HFF-Myc (cell line): ENCODE results near the gene DNM2.

Experiments
- DNase-seq: peaks from one replicate; pipeline ENCODE4 v3.0.0-alpha.2; 2011; ENCODE audit warnings: low read depth; ENCODE audit errors: extremely low read depth
- H3K4me3 ChIP-seq: replicated peaks from 2 replicates; pipeline ENCODE4 v1.5.1; 2011; ENCODE audit warnings: low read depth, mild to moderate bottlenecking, control low read depth, low read length
- CTCF ChIP-seq: IDR thresholded peaks from 2 replicates; pipeline ENCODE4 v1.5.1; 2012; ENCODE audit warnings: mild to moderate bottlenecking, low read depth, low read length, control low read depth; ENCODE audit errors: missing control alignments

The DNM2 gene

GRCh38 chr19:10761443-10762250 is 43.8 kb downstream of the DNM2 start:
- H3K4me3 ChIP-seq: no peak overlapping the region
- DNase-seq: no peak
- no peak for TF ChIP-seq CTCF

- DNase-seq: no peak
- no peak for TF ChIP-seq CTCF
- no peak overlapping the region for H3K4me3 ChIP-seq
Observed at GRCh38 chr19:10762656-10763055, 44.8 kb downstream of the DNM2 start.

GRCh38 chr19:10763411-10763810 is 45.5 kb downstream of the DNM2 start:
- no peak for TF ChIP-seq CTCF
- H3K4me3 ChIP-seq: no peak overlapping the region
- no peak for DNase-seq

GRCh38 chr19:10763828-10764339 is 46.0 kb downstream of the DNM2 start:
- no peak for DNase-seq
- no peak for TF ChIP-seq CTCF
- H3K4me3 ChIP-seq: no peak overlapping the region

- H3K4me3 ChIP-seq: no peak overlapping the region
- TF ChIP-seq CTCF: no peak
- no peak for DNase-seq
Observed at GRCh38 chr19:10764340-10764894, 46.5 kb downstream of the DNM2 start.

- no peak for DNase-seq
- no peak overlapping the region for H3K4me3 ChIP-seq
Observed at GRCh38 chr19:10766049-10766623, 48.3 kb downstream of the DNM2 start.

More at GRCh38 chr19:10766049-10766623, 48.3 kb downstream of the DNM2 start:
- no peak for TF ChIP-seq CTCF
